Measurements from ENCODE around the gene TOPAZ1. TPM values are rescaled to one million over a fixed set of nuclear protein-coding genes. Genes with fewer than 3 reads are reported as not detected.

The TOPAZ1 gene
- total and polyA plus RNA-seq, 9 of the 15 experiments (the other 6 are each of a cell fraction or from before 2014, with no cell fraction given): 0.01 TPM; not detected in 8

DNA sequence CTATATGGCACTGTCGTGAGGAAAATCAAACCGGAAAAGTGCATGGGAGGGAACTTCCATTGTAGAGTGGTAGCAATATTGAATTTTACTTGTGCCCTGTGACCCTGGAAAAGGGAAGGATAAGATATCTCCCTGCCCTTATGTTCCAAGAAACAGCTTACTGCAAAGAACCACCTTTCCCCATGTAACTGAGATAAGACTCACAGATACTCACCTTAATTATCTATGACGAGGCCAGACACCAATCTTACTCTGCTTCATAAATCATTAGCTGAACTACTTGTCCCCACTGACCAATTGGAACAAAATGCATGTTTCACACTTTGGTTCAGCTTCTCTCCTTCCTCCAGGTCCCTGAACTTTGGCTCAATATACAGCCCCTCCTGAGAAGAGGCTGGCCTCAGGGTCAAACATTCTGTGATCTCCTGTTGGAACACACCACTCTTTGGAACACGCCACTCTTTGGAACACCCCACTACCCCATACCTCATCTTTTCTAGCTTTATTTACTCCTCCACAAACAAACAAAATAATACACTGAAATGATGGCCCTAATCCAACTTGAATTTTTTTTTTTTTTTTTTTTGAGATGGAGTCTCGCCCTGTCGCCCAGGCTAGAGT, 6.9 kb upstream of the TOPAZ1 start (continued):
- TF ChIP-seq ESRRB (CRISPR knock-in tag; IDR thresholded peaks at IDR 0.05; ENCODE audit: borderline replicate concordance) (no peak), SMARCE1 (IDR thresholded peaks at IDR 0.05) (peak; percentile 58; the same call in 1 of the 2 replicates), SMAD2 (IDR thresholded peaks at IDR 0.05; ENCODE audit: low read depth, low read length) (no peak), ZNF589 (CRISPR knock-in tag; IDR thresholded peaks at IDR 0.05; ENCODE audit: low read depth) (peak; percentile 18; the same call in 1 of the 2 replicates), ZNF592 (IDR thresholded peaks at IDR 0.05) (peak; percentile 37; the same call in 1 of the 2 replicates), RBM14 (IDR thresholded peaks at IDR 0.05; ENCODE audit: borderline replicate concordance, insufficient read depth, low read depth, low read length) (no peak), GTF2A2 (tag; IDR thresholded peaks at IDR 0.05) (no peak), SOX6 (IDR thresholded peaks at IDR 0.05) (peak; percentile 58; the same call in 1 of the 2 replicates), PHTF2 (CRISPR knock-in tag; IDR thresholded peaks at IDR 0.05) (no peak), SMARCC2 (IDR thresholded peaks at IDR 0.05; ENCODE audit: low read depth) (peak; percentile 36; the same call in 1 of the 2 replicates), JUND (IDR thresholded peaks at IDR 0.05; ENCODE audit: borderline replicate concordance, low read depth, low read length) (0 out of 2 replicates have a peak, but pooled peaks have one; percentile 34), JUND (tag; IDR thresholded peaks at IDR 0.05; ENCODE audit: borderline replicate concordance, low read depth, low read length) (peak; percentile 27; the same call in 1 of the 3 replicates), MTA2 (IDR thresholded peaks at IDR 0.05; ENCODE audit: low read depth) (0 out of 2 replicates have a peak, but pooled peaks have one; percentile 15), SMC3 (conservative IDR thresholded peaks at IDR 0.05; ENCODE audit: insufficient read depth, low read depth, low read length) (no peak), SP1 (CRISPR knock-in tag; IDR thresholded peaks at IDR 0.05) (no peak), ZNF431 (CRISPR knock-in tag; IDR thresholded peaks at IDR 0.05) (no peak), EP300 (IDR thresholded peaks at IDR 0.05; ENCODE audit: low read length) (no peak), LEF1 (IDR thresholded peaks at IDR 0.05) (0 out of 2 replicates have a peak, but pooled peaks have one; percentile 20), ZC3H4 (CRISPR knock-in tag; IDR thresholded peaks at IDR 0.05; ENCODE audit: borderline replicate concordance) (no peak), ARID1B (IDR thresholded peaks at IDR 0.05) (peak; percentile 78), CTBP1 (IDR thresholded peaks at IDR 0.05; ENCODE audit: borderline replicate concordance) (peak; percentile 60; the same call in 1 of the 2 replicates), NFE2 (IDR thresholded peaks at IDR 0.05; ENCODE audit: low read depth) (no peak), MEF2D (tag; conservative IDR thresholded peaks at IDR 0.05; ENCODE audit: low read depth) (no peak), SMAD3 (CRISPR knock-in tag; conservative IDR thresholded peaks at IDR 0.05) (no peak)
- TF ChIP-seq, protein P1, sequence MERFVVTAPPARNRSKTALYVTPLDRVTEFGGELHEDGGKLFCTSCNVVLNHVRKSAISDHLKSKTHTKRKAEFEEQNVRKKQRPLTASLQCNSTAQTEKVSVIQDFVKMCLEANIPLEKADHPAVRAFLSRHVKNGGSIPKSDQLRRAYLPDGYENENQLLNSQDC (CRISPR knock-in tag; IDR thresholded peaks at IDR 0.05): no peak
- TF ChIP-seq, protein P2, sequence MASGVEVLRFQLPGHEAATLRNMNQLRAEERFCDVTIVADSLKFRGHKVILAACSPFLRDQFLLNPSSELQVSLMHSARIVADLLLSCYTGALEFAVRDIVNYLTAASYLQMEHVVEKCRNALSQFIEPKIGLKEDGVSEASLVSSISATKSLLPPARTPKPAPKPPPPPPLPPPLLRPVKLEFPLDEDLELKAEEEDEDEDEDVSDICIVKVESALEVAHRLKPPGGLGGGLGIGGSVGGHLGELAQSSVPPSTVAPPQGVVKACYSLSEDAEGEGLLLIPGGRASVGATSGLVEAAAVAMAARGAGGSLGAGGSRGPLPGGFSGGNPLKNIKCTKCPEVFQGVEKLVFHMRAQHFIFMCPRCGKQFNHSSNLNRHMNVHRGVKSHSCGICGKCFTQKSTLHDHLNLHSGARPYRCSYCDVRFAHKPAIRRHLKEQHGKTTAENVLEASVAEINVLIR (CRISPR knock-in tag; IDR thresholded peaks at IDR 0.05): no peak

All from K562 (cell line).